ACC112 (cell line): ENCODE measurements around the gene DENND2C.
"Not testable (repeated sequence)": the region's sequence is repeated elsewhere in the genome, so short reads cannot be mapped to it uniquely, and the experiment has no call there.

Experiments
- H2AFZ ChIP-seq: fragments of 200-600 bp; sonication (generic); one replicate; pipeline ENCODE4 v1.6.0; 2017; ENCODE audit warnings: antibody characterized with exemption, low read length; ENCODE audit not compliant: unreplicated experiment
- H3K27ac ChIP-seq: fragments of 200-600 bp; sonication (generic); 2 replicates; pipeline ENCODE4 v1.5.1; 2014; ENCODE audit warnings: low read depth, mild to moderate bottlenecking, antibody characterized with exemption, low read length, moderate library complexity
- H3K27me3 ChIP-seq: fragments of 200-600 bp; sonication (generic); 2 replicates; pipeline ENCODE4 v1.6.1; 2014; ENCODE audit warnings: mild to moderate bottlenecking, antibody characterized with exemption, low read length, moderate library complexity, mixed read lengths; ENCODE audit not compliant: insufficient read depth
- H3K36me3 ChIP-seq: fragments of 200-600 bp; sonication (generic); 2 replicates; pipeline ENCODE4 v1.6.1; 2016; ENCODE audit warnings: mild to moderate bottlenecking, antibody characterized with exemption, low read length, moderate library complexity, mixed read lengths; ENCODE audit not compliant: insufficient read depth
- H3K4me1 ChIP-seq: fragments of 200-600 bp; sonication (generic); one replicate; pipeline ENCODE4 v1.6.1; 2016; ENCODE audit warnings: low read length, mixed read lengths; ENCODE audit not compliant: insufficient read depth, unreplicated experiment, control insufficient read depth
- H3K4me3 ChIP-seq: fragments of 200-600 bp; sonication (generic); 2 replicates; pipeline ENCODE4 v1.5.1; 2014; ENCODE audit warnings: mild to moderate bottlenecking, low read depth, low read length
- H3K79me2 ChIP-seq: fragments of 200-600 bp; sonication (generic); one replicate; pipeline ENCODE4 v1.6.0; 2016; ENCODE audit warnings: low read length; ENCODE audit not compliant: control insufficient read depth, unreplicated experiment, insufficient read depth

The DENND2C gene

DNA sequence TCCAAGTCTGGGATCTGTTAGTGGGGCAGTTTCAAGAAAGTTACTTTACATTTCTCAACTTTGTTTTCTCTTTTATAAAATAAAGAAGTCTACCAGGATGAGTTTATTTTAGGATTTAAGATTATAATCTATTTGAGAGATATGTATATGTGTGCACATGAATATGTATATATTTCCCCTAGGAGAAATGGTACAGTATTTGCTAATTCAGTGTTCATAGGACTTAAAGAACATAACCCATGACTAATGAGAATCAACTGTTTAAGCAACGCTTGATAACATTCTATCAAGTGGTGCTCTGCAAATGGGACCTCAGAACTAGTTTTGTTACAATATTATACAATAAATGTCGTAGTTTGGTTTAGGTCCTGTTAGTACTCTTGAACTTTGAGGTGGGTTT is 95.5 kb downstream of the DENND2C start:
- Histone ChIP-seq H2AFZ (no peak overlapping the region), H3K4me3 (no peak overlapping the region), H3K27me3 (no peaks in the 10 kb centered on the region), H3K27ac (no peak overlapping the region), H3K79me2 (peaks cover 9% of the 10 kb centered on the region), H3K4me1 (no peaks in the 10 kb centered on the region), H3K36me3 (peaks cover 44% of the 10 kb centered on the region)

DNA sequence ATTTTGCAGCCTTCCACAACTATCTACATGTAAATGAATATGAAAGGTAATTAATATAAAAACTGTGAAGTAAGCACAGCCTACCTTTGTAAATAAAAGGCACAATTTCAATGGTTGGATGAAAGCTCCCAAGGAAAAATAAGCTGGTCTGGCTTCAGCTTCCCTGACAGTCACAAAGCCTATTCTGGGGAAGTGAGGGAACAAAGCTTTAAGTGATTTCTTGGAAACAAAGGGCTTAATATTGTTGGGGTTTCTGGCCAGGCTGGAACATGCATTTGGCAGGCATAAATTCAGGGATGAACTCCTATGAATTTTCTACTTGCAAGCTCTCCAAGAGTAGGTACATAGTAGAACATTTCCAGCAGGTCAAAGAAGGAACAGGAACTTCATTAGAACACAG is 105.7 kb downstream of the DENND2C start:
- Histone ChIP-seq H3K27ac (no peak overlapping the region), H3K36me3 (peaks cover 19% of the 10 kb centered on the region), H3K27me3 (no peaks in the 10 kb centered on the region), H3K79me2 (no peaks in the 10 kb centered on the region), H3K4me3 (no peak overlapping the region), H3K4me1 (no peaks in the 10 kb centered on the region), H2AFZ (no peak overlapping the region)

DNA sequence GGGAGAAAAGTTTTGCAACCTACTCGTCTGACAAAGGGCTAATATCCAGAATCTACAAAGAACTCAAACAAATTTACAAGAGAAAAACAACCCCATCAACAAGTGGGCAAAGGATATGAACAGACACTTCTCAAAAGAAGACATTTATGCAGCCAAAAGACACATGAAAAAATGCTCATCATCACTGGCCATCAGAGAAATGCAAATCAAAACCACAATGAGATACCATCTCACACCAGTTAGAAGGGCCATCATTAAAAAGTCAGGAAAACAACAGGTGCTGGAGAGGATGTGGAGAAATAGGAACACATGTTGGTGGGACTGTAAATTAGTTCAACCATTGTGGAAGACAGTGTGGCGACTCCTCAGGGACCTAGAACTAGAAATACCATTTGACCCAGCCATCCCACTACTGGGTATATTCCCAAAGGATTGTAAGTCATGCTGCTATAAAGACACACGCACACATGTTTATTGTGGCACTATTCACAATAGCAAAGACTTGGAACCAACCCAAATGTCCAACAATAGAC is 106.8 kb downstream of the DENND2C start:
- H2AFZ ChIP-seq, H3K27me3 ChIP-seq, H3K4me1 ChIP-seq, H3K27ac ChIP-seq, H3K79me2 ChIP-seq, H3K4me3 ChIP-seq: not testable (repeated sequence)
- peaks cover 18% of the 10 kb centered on the region for H3K36me3 ChIP-seq

DNA sequence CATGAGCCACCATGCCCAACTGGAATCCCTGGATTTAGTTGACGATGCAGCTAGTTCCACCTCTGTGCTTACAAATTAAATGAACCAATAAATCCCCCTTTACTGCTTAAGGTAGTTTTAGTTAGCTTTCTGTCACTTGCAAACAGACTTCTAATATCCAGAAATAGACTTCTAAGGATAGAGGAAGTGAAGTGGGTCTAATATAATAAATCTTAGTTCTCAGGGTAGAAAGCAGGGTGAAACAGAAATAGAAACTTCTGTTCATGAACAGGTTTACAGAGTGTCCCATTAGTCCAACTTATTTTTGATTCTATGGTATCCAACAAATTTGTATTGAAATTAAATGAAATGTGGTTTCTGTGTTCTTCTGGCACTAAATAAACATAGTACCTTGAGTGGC is 108.5 kb downstream of the DENND2C start:
- Histone ChIP-seq H3K27ac (no peak overlapping the region), H2AFZ (no peak overlapping the region), H3K36me3 (peaks cover 8% of the 10 kb centered on the region), H3K4me3 (no peak overlapping the region), H3K27me3 (no peaks in the 10 kb centered on the region), H3K79me2 (no peaks in the 10 kb centered on the region), H3K4me1 (no peaks in the 10 kb centered on the region)

DNA sequence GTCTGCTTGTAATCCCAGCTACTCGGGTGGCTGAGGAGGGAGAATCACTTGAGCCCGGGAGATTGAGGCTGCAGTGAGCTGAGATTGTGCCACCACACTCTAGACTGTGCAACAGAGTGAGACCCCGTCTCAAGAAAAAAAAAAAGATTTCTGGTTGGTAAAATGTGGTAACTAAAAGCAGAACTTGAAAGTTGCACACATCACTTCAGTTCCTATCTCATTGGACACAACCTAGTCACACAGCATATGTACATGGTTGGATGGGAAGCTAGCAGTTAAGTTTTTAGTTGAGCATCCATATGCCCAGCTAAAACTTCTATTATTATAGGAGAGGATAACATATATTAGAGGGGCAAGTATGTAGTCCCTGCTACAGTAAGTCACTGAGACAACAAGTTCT is 110.5 kb downstream of the DENND2C start:
- no peak overlapping the region for H3K4me3 ChIP-seq
- no peak overlapping the region for H2AFZ ChIP-seq
- H3K27ac ChIP-seq: no peak overlapping the region
- H3K36me3 ChIP-seq: no peaks in the 10 kb centered on the region
- no peaks in the 10 kb centered on the region for H3K79me2 ChIP-seq
- no peaks in the 10 kb centered on the region for H3K27me3 ChIP-seq
- no peaks in the 10 kb centered on the region for H3K4me1 ChIP-seq

DNA sequence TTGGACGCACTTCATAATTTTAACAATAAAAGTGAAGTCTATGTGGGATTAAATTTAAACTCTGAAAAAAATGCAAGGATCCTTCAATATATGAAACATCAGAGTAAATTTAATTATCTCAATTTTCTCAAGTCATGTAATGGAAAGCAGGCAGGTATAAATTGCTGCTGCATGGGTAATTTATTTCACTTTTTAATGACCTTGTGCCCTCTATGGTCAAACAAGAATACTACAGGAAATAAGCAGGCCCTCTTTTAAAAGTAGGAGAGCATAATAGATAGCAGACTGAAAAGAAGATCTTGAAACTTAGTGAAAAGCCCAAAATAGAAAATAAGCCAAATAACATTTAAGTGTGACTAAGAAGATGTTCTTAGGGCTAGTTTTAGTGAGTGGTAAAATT is 111.3 kb downstream of the DENND2C start:
- Histone ChIP-seq H3K4me3 (no peak overlapping the region), H3K4me1 (no peaks in the 10 kb centered on the region), H2AFZ (no peak overlapping the region), H3K27me3 (no peaks in the 10 kb centered on the region), H3K36me3 (no peaks in the 10 kb centered on the region), H3K79me2 (no peaks in the 10 kb centered on the region), H3K27ac (no peak overlapping the region)

DNA sequence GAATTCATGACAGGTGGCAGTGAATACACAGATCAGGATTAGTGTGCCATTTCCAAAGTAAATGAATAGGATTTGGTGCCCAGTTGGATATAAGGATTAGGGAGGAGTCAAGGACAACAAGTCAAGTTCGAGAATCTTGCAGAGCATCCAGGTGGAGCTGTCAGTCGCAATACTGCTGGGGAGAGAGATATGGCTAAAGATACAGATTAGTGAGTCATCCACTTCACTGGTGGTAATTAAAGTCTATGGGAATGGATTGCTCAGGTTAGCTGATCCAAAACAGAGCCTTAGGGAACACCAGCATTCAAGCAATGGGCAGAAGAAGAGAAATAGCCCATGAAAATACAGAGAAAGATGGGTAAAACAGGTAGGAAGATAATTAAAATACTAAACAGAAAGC is 115.3 kb downstream of the DENND2C start:
- no peaks in the 10 kb centered on the region for H3K27me3 ChIP-seq
- no peaks in the 10 kb centered on the region for H3K36me3 ChIP-seq
- no peak overlapping the region for H3K4me3 ChIP-seq
- no peak overlapping the region for H3K27ac ChIP-seq
- no peaks in the 10 kb centered on the region for H3K79me2 ChIP-seq
- no peak overlapping the region for H2AFZ ChIP-seq
- no peaks in the 10 kb centered on the region for H3K4me1 ChIP-seq

DNA sequence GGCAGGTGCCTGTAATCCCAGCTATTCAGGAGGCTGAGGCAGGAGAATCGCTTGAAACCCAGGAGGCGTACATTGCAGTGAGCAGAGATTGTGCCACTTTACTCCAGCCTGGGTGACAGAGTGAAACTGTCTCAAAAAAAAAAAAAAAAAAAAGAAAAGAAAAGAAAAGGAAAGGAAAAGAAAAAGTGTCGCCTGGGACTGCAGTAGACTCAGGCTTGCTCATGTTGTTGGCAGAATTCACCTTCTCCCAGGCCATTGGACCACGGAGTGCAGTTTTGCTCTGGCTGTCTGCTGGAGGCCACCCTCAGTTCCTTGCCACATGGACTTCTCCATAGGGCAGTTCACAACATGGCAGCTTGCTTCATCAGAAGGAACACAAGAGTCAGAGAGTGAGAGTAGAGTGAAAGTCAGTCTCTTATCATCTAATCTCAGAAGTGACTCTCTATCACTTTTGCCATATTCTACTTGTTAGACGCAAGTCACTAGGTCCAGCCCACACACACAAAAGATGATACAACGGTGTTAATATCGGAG is 117.7 kb downstream of the DENND2C start:
- Histone ChIP-seq H3K36me3 (no peaks in the 10 kb centered on the region), H3K79me2 (no peaks in the 10 kb centered on the region), H3K27me3 (no peaks in the 10 kb centered on the region), H2AFZ (no peak overlapping the region), H3K4me3 (no peak overlapping the region), H3K4me1 (no peaks in the 10 kb centered on the region), H3K27ac (no peak overlapping the region)

DNA sequence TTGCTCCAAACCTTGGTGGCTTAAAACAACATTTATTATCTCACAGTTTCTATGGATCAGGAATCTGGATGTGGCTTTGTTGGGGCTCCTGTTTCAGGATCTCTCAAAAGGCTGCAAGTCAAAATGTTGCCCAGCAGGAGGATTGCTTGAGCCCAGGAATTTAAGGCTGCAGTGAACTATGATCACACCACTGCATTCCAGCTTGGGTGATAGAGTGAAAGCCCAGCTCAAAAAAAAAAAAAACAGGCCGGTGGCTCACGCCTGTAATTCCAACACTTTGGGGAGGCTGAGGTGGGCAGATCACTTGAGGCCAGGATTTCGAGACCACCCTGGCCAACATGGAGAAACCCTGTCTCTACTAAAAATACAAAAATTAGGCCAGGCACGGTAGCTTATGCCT is 118.4 kb downstream of the DENND2C start:
- Histone ChIP-seq H3K27ac (no peak overlapping the region), H3K79me2 (no peaks in the 10 kb centered on the region), H2AFZ (no peak overlapping the region), H3K27me3 (no peaks in the 10 kb centered on the region), H3K4me1 (no peaks in the 10 kb centered on the region), H3K4me3 (no peak overlapping the region), H3K36me3 (no peaks in the 10 kb centered on the region)

DNA sequence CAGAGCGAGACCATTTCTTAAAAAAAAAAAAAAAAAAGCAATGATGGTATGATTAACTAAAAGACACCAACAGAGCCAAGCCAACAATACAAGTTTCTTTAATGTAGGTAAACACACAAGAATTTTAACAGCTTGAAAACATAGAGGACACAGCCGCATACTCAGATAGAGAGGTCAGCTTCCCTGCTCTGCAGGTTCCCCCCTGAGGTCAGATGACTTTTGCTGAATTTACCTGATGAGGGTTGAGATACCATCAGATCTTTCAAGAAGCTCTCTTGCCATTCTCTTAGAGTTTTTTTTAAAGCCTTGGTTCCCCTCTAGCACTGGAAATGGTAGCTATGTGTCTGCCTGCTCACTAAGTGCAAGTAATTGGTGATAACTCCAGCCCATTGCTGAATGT is 119.5 kb downstream of the DENND2C start:
- no peak overlapping the region for H3K27ac ChIP-seq
- H3K36me3 ChIP-seq: no peaks in the 10 kb centered on the region
- no peak overlapping the region for H2AFZ ChIP-seq
- H3K4me1 ChIP-seq: no peaks in the 10 kb centered on the region
- H3K4me3 ChIP-seq: no peak overlapping the region
- H3K79me2 ChIP-seq: no peaks in the 10 kb centered on the region
- no peaks in the 10 kb centered on the region for H3K27me3 ChIP-seq

DNA sequence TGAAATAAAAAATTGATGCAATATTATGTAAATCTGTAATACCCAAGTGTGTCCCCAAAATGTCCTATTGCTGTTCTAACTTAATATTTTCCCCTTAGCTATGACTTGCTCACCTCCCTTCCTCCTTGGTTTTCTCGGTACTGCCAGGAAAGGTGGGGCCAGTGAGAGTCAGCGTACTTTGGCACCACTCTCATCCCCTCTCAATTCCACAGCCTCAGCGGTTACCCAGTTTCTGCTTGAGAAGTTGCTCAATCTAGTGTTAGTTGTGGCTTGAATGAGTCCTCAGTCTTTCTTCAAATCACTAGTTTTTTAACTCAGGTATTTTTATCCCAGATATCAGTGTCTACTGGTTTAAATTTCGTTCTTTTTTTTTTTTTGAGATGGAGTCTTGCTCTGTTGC is 120.7 kb downstream of the DENND2C start:
- H3K4me1 ChIP-seq: no peaks in the 10 kb centered on the region
- no peaks in the 10 kb centered on the region for H3K27me3 ChIP-seq
- no peak overlapping the region for H3K27ac ChIP-seq
- no peak overlapping the region for H3K4me3 ChIP-seq
- H3K36me3 ChIP-seq: no peaks in the 10 kb centered on the region
- no peak overlapping the region for H2AFZ ChIP-seq
- no peaks in the 10 kb centered on the region for H3K79me2 ChIP-seq
